IMR-90 (cell line): Measurements from ENCODE around the gene MARVELD3. TPM values are rescaled to one million over a fixed set of nuclear protein-coding genes. Genes with fewer than 3 reads are reported as not detected.

ENCODE experiments used
- ATAC-seq: fragments of 200-7000 bp; cut with Tn5 transposase; 2 replicates; pipeline ENCODE4 v1.9.1; 2020; ENCODE audit warnings: low read depth, mild to moderate bottlenecking, moderate library complexity
- BruUV-seq: library from RNA; stranded (reverse); fragments of 400-500 nt; replicated peaks from 2 replicates; lab custom pipeline; 2021; lab: Mats Ljungman, UMichigan
- CTCF ChIA-PET: fragments of 300-600 bp; formaldehyde crosslinking; extraction: SDS; loops from one replicate; lab custom pipeline; 2021; ENCODE audit warnings: antibody characterized with exemption; lab: Yijun Ruan, JAX
- POLR2A ChIA-PET: fragments of 300-600 bp; sonication (Branson Sonifier 250); formaldehyde crosslinking; loops from one replicate; lab custom pipeline; 2022; ENCODE audit warnings: antibody characterized with exemption; ENCODE audit not compliant: unreplicated experiment; lab: Charles Lee
- DNase-seq: peaks from one replicate; pipeline ENCODE4 v3.0.0; 2013
- H2AFZ ChIP-seq: replicated peaks from 2 replicates; pipeline ENCODE3; 2013; ENCODE audit warnings: low read length, mild to moderate bottlenecking; ENCODE audit not compliant: poor library complexity
- H2AK5ac ChIP-seq: 2 replicates; pipeline ENCODE4 v1.6.1; 2013; ENCODE audit warnings: low read depth, low read length, inconsistent platforms
- H2AK9ac ChIP-seq: replicated peaks from 2 replicates; pipeline ENCODE3; 2013; ENCODE audit warnings: mild to moderate bottlenecking, low read depth, low read length, moderate library complexity; ENCODE audit not compliant: poor library complexity
- H2BK120ac ChIP-seq: 2 replicates; pipeline ENCODE4 v1.6.1; 2013; ENCODE audit warnings: low read depth, low read length, inconsistent platforms
- H2BK15ac ChIP-seq: 3 replicates; pipeline ENCODE4 v1.6.1; 2013; ENCODE audit warnings: low read depth, low read length, inconsistent platforms
- H2BK20ac ChIP-seq: 2 replicates; pipeline ENCODE4 v1.6.1; 2013; ENCODE audit warnings: low read depth, mild to moderate bottlenecking, inconsistent platforms, low read length, moderate library complexity
- H2BK5ac ChIP-seq: 2 replicates; pipeline ENCODE4 v1.6.1; 2013; ENCODE audit warnings: mild to moderate bottlenecking, low read depth, low read length, inconsistent platforms; ENCODE audit not compliant: poor library complexity, severe bottlenecking
- H3K14ac ChIP-seq: replicated peaks from 2 replicates; pipeline ENCODE4 v1.6.1; 2013; ENCODE audit warnings: low read depth, low read length, inconsistent platforms
- H3K18ac ChIP-seq: 2 replicates; pipeline ENCODE4 v1.6.1; 2013; ENCODE audit warnings: low read depth, low read length, control low read depth
- H3K23ac ChIP-seq: 2 replicates; pipeline ENCODE4 v1.6.1; 2013; ENCODE audit warnings: low read depth, low read length, inconsistent platforms
- H3K27ac ChIP-seq: 2 replicates; pipeline ENCODE4 v1.5.1; 2013; ENCODE audit warnings: mild to moderate bottlenecking, control low read depth, low read length; ENCODE audit not compliant: insufficient read depth
- H3K27me3 ChIP-seq: 2 replicates; pipeline ENCODE4 v1.6.1; 2013; ENCODE audit warnings: low read length; ENCODE audit not compliant: control insufficient read depth, insufficient read depth
- H3K36me3 ChIP-seq: 2 replicates; pipeline ENCODE4 v1.6.1; 2013; ENCODE audit warnings: low read length, mixed read lengths; ENCODE audit not compliant: control insufficient read depth, insufficient read depth
- H3K4ac ChIP-seq: 2 replicates; pipeline ENCODE4 v1.6.1; 2013; ENCODE audit warnings: low read depth, low read length, inconsistent platforms
- H3K4me1 ChIP-seq: 2 replicates; pipeline ENCODE4 v1.6.1; 2013; ENCODE audit warnings: low read length, mixed read lengths; ENCODE audit not compliant: control insufficient read depth, insufficient read depth
- H3K4me2 ChIP-seq: 2 replicates; pipeline ENCODE4 v1.6.1; 2013; ENCODE audit warnings: low read depth, mild to moderate bottlenecking, control low read depth, low read length, moderate library complexity
- H3K4me3 ChIP-seq: 2 replicates; pipeline ENCODE4 v1.5.1; 2013; ENCODE audit warnings: low read depth, mild to moderate bottlenecking, control low read depth, low read length, moderate library complexity; ENCODE audit not compliant: insufficient read depth
- H3K56ac ChIP-seq: 2 replicates; pipeline ENCODE4 v1.6.1; 2013; ENCODE audit warnings: low read length, inconsistent platforms; ENCODE audit not compliant: insufficient read depth; ENCODE audit errors: extremely low read depth
- H3K79me1 ChIP-seq, 2 experiments: 2 replicates each; pipeline ENCODE4 v1.6.1; 2013; ENCODE audit warnings: low read length in 2 of 2, inconsistent platforms in 1 of 2, low read depth in 1 of 2
- H3K9ac ChIP-seq: 2 replicates; pipeline ENCODE4 v1.6.1; 2013; ENCODE audit warnings: low read depth, low read length, control low read depth
- H3K9me1 ChIP-seq: 2 replicates; pipeline ENCODE4 v1.6.1; 2013; ENCODE audit warnings: low read length, inconsistent platforms; ENCODE audit not compliant: insufficient read depth
- H3K9me3 ChIP-seq: 2 replicates; pipeline ENCODE4 v1.6.1; 2013; ENCODE audit warnings: low read length; ENCODE audit not compliant: control insufficient read depth, insufficient read depth
- H4K20me1 ChIP-seq: 2 replicates; pipeline ENCODE4 v1.6.1; 2013; ENCODE audit warnings: low read length, inconsistent platforms; ENCODE audit not compliant: insufficient read depth
- H4K5ac ChIP-seq: 2 replicates; pipeline ENCODE4 v1.6.1; 2013; ENCODE audit warnings: mild to moderate bottlenecking, low read depth, low read length, control low read depth
- H4K8ac ChIP-seq, 2 experiments: 2 replicates each; pipeline ENCODE4 v1.6.1; 2013; ENCODE audit warnings: low read depth in 2 of 2, low read length in 2 of 2, control low read depth in 1 of 2, inconsistent platforms in 1 of 2
- H4K91ac ChIP-seq: 2 replicates; pipeline ENCODE4 v1.6.1; 2013; ENCODE audit warnings: low read depth, low read length, inconsistent platforms; ENCODE audit not compliant: insufficient read depth
- CEBPB ChIP-seq: IDR thresholded peaks from 2 replicates; pipeline ENCODE4 v1.6.1; 2012; ENCODE audit warnings: low read depth, low read length, improper control_type of control experiment
- MXI1 ChIP-seq: IDR thresholded peaks from 2 replicates; pipeline ENCODE4 v1.6.1; 2012; ENCODE audit warnings: low read depth, mild to moderate bottlenecking, low read length, moderate library complexity, borderline replicate concordance
- POLR2A ChIP-seq: IDR thresholded peaks from 2 replicates; pipeline ENCODE4 v1.6.1; 2012; ENCODE audit warnings: mild to moderate bottlenecking, low read depth, low read length
- SMC3 ChIP-seq: fragments of 150-350 bp; IDR thresholded peaks from 2 replicates; pipeline ENCODE4 v1.6.1; 2016; ENCODE audit warnings: low read depth, mild to moderate bottlenecking, antibody characterized with exemption, low read length, moderate library complexity
- WGBS, 2 experiments: methylation state at CpG; one replicate each; pipeline versions ENCODE4 v1.1.5 to v1.1.7; 2013; ENCODE audit warnings: missing lambda C conversion rate in 2 of 2; ENCODE audit not compliant: insufficient read length in 1 of 2; ENCODE audit errors: extremely low coverage in 2 of 2; 5-methylcytosine and 5-hydroxymethylcytosine counted together
- dilution Hi-C: fragments of 300-500 bp; cut with HindIII; formaldehyde crosslinking; loops from one replicate; pipeline ENCODE4 v1.14.3; 2018; ENCODE audit warnings: low sequenced_read_pairs; ENCODE audit not compliant: unreplicated experiment
- in situ Hi-C: fragments of 300-500 bp; cut with MboI; formaldehyde crosslinking; loops from 3 replicates; pipeline ENCODE4 v1.14.3; 2019; ENCODE audit warnings: low sequenced_read_pairs, inconsistent platforms, mixed read lengths
- intact Hi-C: fragments of 100-400 bp; cut with micrococcal nuclease; formaldehyde crosslinking; loops from 2 replicates; pipeline ENCODE4 v1.10.0; 2022
- polyA plus RNA-seq, 3 experiments: library from polyadenylated mRNA; depleted of rRNA; stranded (reverse); fragments of >200 nt; gene quantifications; 2 replicates each; pipeline ENCODE4 v1.2.3, GENCODE V29; 2012; ENCODE audit warnings: low replicate concordance in 1 of 3
- total RNA-seq: library from RNA; depleted of rRNA; stranded (reverse); fragments of >200 nt; gene quantifications from 2 replicates; pipeline ENCODE4 v1.2.3, GENCODE V29; 2012
- TF ChIP-seq, protein P1 (sequence below): conservative IDR thresholded peaks from 2 replicates; pipeline ENCODE4 v1.5.1; 2012; ENCODE audit warnings: mild to moderate bottlenecking, low read depth, low read length, improper control_type of control experiment

MARVELD3 gene
- total and polyA plus RNA-seq, 2 of the 4 experiments (the other 2 are of a cell fraction): not detected

GRCh38 chr16:71609066-71609465 is 16.9 kb upstream of the MARVELD3 start:
- ChIA-PET CTCF (no interaction called here), POLR2A (interaction anchor here (0.5 kb wide), 1 partner anchor 18 kb away, joined by 3 read pairs; no protein-coding TSS in a partner anchor)
- WGBS, 2 experiments: no CpG with 5 or more reads among the region's 2 CpGs
- Histone ChIP-seq H3K18ac (no peak overlapping the region), H3K27me3 (peaks cover 6% of the 10 kb centered on the region), H2AK9ac (no peak overlapping the region), H2BK20ac (no peak overlapping the region), H3K4me2 (no peak overlapping the region), H3K4me3 (no peak overlapping the region), H3K4me1 (no peaks in the 10 kb centered on the region), H3K14ac (no peak overlapping the region), H2BK5ac (no peak overlapping the region), H4K8ac (no peak overlapping the region), H3K9ac (no peak overlapping the region), H3K27ac (no peak overlapping the region), H3K79me1 (no peaks in the 10 kb centered on the region), H3K4ac (no peak overlapping the region), H4K20me1 (no peaks in the 10 kb centered on the region), H2AFZ (no peak overlapping the region), H3K23ac (no peak overlapping the region), H3K36me3 (no peaks in the 10 kb centered on the region), H2BK15ac (no peak overlapping the region), H2AK5ac (no peak overlapping the region), H3K56ac (no peak overlapping the region), H3K9me1 (no peaks in the 10 kb centered on the region), H3K9me3 (no peaks in the 10 kb centered on the region), H4K91ac (no peak overlapping the region), H2BK120ac (no peak overlapping the region), H4K5ac (no peak overlapping the region)
- TF ChIP-seq CEBPB (no peak), MXI1 (no peak), SMC3 (no peak), POLR2A (no peak)
- TF ChIP-seq, protein P1, sequence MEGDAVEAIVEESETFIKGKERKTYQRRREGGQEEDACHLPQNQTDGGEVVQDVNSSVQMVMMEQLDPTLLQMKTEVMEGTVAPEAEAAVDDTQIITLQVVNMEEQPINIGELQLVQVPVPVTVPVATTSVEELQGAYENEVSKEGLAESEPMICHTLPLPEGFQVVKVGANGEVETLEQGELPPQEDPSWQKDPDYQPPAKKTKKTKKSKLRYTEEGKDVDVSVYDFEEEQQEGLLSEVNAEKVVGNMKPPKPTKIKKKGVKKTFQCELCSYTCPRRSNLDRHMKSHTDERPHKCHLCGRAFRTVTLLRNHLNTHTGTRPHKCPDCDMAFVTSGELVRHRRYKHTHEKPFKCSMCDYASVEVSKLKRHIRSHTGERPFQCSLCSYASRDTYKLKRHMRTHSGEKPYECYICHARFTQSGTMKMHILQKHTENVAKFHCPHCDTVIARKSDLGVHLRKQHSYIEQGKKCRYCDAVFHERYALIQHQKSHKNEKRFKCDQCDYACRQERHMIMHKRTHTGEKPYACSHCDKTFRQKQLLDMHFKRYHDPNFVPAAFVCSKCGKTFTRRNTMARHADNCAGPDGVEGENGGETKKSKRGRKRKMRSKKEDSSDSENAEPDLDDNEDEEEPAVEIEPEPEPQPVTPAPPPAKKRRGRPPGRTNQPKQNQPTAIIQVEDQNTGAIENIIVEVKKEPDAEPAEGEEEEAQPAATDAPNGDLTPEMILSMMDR: no peak
- ATAC-seq: no peak
- intact Hi-C loops: no loop called here
- dilution Hi-C loops: no loop called here
- DNase-seq: no peak
- BruUV-seq: no TSS peak
- in situ Hi-C loops: no loop called here
